Nephron progenitor cell (in vitro differentiated cells): ENCODE results near the gene CERS1.
A peak's percentile ranks its signal among the peaks of the same experiment; 100 is the strongest.

Experiments
- DNase-seq: peaks from one replicate; pipeline ENCODE4 v3.0.0; 2021
- H3K27ac Mint-ChIP-seq: 2 replicates; pipeline ENCODE4 v1.8.0; 2021; ENCODE audit warnings: mild to moderate bottlenecking, moderate library complexity, mixed read lengths
- H3K27me3 Mint-ChIP-seq: 2 replicates; pipeline ENCODE4 v1.8.0; 2021; ENCODE audit warnings: mild to moderate bottlenecking, low read depth, mixed read lengths; ENCODE audit not compliant: poor library complexity
- H3K36me3 Mint-ChIP-seq: 2 replicates; pipeline ENCODE4 v1.8.0; 2021; ENCODE audit warnings: low read depth, mixed read lengths
- H3K4me1 Mint-ChIP-seq: 2 replicates; pipeline ENCODE4 v1.8.0; 2021; ENCODE audit warnings: mixed read lengths
- H3K4me3 Mint-ChIP-seq: 2 replicates; pipeline ENCODE4 v1.8.0; 2021; ENCODE audit warnings: mild to moderate bottlenecking, moderate library complexity, mixed read lengths
- H3K9me3 Mint-ChIP-seq: 2 replicates; pipeline ENCODE4 v1.8.0; 2021; ENCODE audit warnings: mild to moderate bottlenecking, moderate library complexity, mixed read lengths
- TF ChIP-seq, protein P1 (sequence below): fragments of 200-600 bp; sonication (generic); IDR thresholded peaks from 2 replicates; pipeline ENCODE4 v1.5.0; 2021; ENCODE audit warnings: antibody characterized with exemption

The CERS1 gene

GRCh38 chr19:18863843-18864362 lies 32.1 kb downstream of the CERS1 start:
- peaks cover 34% of the 10 kb centered on the region for H3K36me3 Mint-ChIP-seq
- H3K4me1 Mint-ChIP-seq = peaks cover 14% of the 10 kb centered on the region
- no peak overlapping the region for H3K27ac Mint-ChIP-seq
- H3K27me3 Mint-ChIP-seq = no peaks in the 10 kb centered on the region
- no peak overlapping the region for H3K4me3 Mint-ChIP-seq
- TF ChIP-seq, protein P1, sequence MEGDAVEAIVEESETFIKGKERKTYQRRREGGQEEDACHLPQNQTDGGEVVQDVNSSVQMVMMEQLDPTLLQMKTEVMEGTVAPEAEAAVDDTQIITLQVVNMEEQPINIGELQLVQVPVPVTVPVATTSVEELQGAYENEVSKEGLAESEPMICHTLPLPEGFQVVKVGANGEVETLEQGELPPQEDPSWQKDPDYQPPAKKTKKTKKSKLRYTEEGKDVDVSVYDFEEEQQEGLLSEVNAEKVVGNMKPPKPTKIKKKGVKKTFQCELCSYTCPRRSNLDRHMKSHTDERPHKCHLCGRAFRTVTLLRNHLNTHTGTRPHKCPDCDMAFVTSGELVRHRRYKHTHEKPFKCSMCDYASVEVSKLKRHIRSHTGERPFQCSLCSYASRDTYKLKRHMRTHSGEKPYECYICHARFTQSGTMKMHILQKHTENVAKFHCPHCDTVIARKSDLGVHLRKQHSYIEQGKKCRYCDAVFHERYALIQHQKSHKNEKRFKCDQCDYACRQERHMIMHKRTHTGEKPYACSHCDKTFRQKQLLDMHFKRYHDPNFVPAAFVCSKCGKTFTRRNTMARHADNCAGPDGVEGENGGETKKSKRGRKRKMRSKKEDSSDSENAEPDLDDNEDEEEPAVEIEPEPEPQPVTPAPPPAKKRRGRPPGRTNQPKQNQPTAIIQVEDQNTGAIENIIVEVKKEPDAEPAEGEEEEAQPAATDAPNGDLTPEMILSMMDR = no peak
- H3K9me3 Mint-ChIP-seq = no peaks in the 10 kb centered on the region
- DNase-seq = no peak

DNA sequence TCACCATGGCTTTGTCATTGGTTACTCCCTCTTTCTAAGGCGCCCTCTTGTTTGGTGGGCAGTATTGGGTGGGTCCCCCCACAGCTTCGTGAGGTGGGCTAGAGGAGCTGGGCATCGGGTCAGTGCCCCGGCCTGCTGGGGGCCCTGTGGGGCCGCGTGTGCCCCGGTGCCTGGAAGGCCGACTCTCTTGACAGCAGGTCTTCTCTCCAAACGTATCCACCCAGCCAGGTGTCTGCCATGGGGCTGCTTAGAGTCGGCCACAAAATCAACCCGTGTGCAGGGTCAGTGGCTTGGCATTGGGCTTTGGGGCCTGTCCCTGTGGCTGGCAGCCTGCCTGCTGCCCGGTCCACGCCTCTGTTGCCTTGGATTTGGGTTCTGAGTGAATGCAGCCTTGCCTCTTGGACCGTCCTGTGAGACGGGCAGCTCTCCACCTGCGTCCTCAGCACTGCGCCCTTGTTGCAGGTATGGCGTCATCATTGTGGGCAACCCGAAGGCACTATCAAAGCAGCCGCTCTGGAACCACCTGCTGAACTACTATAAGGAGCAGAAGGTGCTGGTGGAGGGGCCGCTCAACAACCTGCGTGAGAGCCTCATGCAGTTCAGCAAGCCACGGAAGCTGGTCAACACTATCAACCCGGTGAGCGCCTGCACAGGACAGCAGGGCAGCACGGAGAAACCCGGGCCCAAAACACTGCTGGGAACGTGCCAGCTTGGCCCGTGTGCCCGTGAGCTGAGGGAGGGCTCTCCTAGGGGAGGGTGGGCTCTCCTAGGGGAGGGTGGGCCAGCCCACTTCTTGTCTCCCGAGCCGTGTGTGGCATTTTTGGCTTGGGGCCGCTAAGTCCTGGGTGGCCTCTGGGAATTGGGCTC lies 32.7 kb downstream of the CERS1 start:
- no peaks in the 10 kb centered on the region for H3K27me3 Mint-ChIP-seq
- H3K36me3 Mint-ChIP-seq = peaks cover 35% of the 10 kb centered on the region
- H3K4me3 Mint-ChIP-seq = no peak overlapping the region
- H3K4me1 Mint-ChIP-seq = peaks cover 14% of the 10 kb centered on the region
- H3K27ac Mint-ChIP-seq = peak overlapping the region; percentile 39
- TF ChIP-seq, protein P1 = no peak
- H3K9me3 Mint-ChIP-seq = no peaks in the 10 kb centered on the region
- DNase-seq = no peak

GRCh38 chr19:18861917-18862316 lies 34.0 kb downstream of the CERS1 start:
- no peak for DNase-seq
- H3K4me1 Mint-ChIP-seq = peaks cover 7% of the 10 kb centered on the region
- H3K36me3 Mint-ChIP-seq = peaks cover 34% of the 10 kb centered on the region
- TF ChIP-seq, protein P1 = no peak
- H3K27ac Mint-ChIP-seq = peak overlapping the region; percentile 32
- no peaks in the 10 kb centered on the region for H3K9me3 Mint-ChIP-seq
- no peaks in the 10 kb centered on the region for H3K27me3 Mint-ChIP-seq
- H3K4me3 Mint-ChIP-seq = no peak overlapping the region

DNA sequence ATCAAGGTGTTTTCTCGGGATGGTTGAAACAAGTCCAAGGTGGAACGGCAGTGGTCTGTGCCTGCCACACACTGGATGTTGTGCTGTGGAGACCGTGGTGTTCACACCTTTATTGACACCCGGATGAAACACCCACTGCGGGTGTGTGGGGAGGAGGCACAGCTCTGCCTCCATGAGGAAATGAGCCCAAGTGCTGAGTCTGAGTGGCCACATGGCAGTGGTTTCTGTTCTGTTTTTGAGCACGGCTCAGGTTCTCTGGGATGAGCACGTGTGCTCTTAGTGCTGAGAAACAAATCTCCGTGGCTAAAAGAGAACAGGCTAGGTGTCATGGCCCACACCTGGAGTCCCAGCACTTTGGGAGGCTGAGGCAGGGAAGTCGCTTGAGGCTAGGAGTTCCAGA lies 34.7 kb downstream of the CERS1 start:
- Mint-ChIP-seq H3K9me3 (no peaks in the 10 kb centered on the region), H3K27me3 (no peaks in the 10 kb centered on the region), H3K36me3 (peaks cover 39% of the 10 kb centered on the region), H3K4me1 (peaks cover 3% of the 10 kb centered on the region), H3K27ac (no peak overlapping the region), H3K4me3 (no peak overlapping the region)
- TF ChIP-seq, protein P1 = no peak
- no peak for DNase-seq

GRCh38 chr19:18860725-18861124 lies 35.2 kb downstream of the CERS1 start:
- peak overlapping the region; percentile 48 for H3K27ac Mint-ChIP-seq
- no peaks in the 10 kb centered on the region for H3K27me3 Mint-ChIP-seq
- H3K9me3 Mint-ChIP-seq = no peaks in the 10 kb centered on the region
- TF ChIP-seq, protein P1 = no peak
- H3K4me3 Mint-ChIP-seq = no peak overlapping the region
- peaks cover 44% of the 10 kb centered on the region for H3K36me3 Mint-ChIP-seq
- DNase-seq = no peak
- H3K4me1 Mint-ChIP-seq = peaks cover 6% of the 10 kb centered on the region
